ENCODE measurements around the gene AGBL5. TPM values are rescaled to one million over a fixed set of nuclear protein-coding genes. Genes with fewer than 3 reads are reported as not detected.

AGBL5 gene
- total and polyA plus RNA-seq, 8 donors, result 12.0 to 54.5 (median 50.2) TPM

GRCh38 chr2:27097341-27097740 lies 45.9 kb downstream of the AGBL5 start:
- no peaks in the 10 kb centered on the region for H3K27me3 ChIP-seq
- intact Hi-C loops (cut with DNase I), result loop anchor here in 1 of 2 donors (10.0 kb wide), 2 partner anchors 107 to 187 kb away; partner anchors contain the start of gene TRIM54
- H3K4me1 ChIP-seq, result peaks cover 6 to 17% of the 10 kb centered on the region in 2 donors
- H3K27ac ChIP-seq, result no peak overlapping the region
- no peaks in the 10 kb centered on the region for H3K9me3 ChIP-seq
- ATAC-seq (no peak), DNase-seq (no peak)
- H3K36me3 ChIP-seq, result peaks cover 0 to 5% of the 10 kb centered on the region in 2 donors
- H3K4me3 ChIP-seq, result no peak overlapping the region
- TF ChIP-seq CTCF (IDR thresholded peaks at IDR 0.05), result no peak

- no peak for ATAC-seq
- no peak for DNase-seq
These were observed 48.0 kb downstream of the AGBL5 start for GRCh38 chr2:27099334-27099955.

GRCh38 chr2:27100036-27100435 lies 48.6 kb downstream of the AGBL5 start:
- ATAC-seq (no peak), DNase-seq (no peak)
- intact Hi-C loops (cut with DNase I), result no loop called here
- Histone ChIP-seq H3K27ac (no peak overlapping the region), H3K9me3 (no peaks in the 10 kb centered on the region), H3K4me3 (no peak overlapping the region), H3K4me1 (peaks cover 6 to 17% of the 10 kb centered on the region in 2 donors), H3K36me3 (peaks cover 0 to 5% of the 10 kb centered on the region in 2 donors), H3K27me3 (peaks cover 0 to 10% of the 10 kb centered on the region in 2 donors)
- TF ChIP-seq CTCF (IDR thresholded peaks at IDR 0.05), result no peak

More at GRCh38 chr2:27099334-27099955, 48.0 kb downstream of the AGBL5 start:
- intact Hi-C loops (cut with DNase I), result loop anchor here in 1 of 2 donors (10.0 kb wide), 2 partner anchors 105 to 185 kb away; partner anchors contain the start of gene TRIM54
- peaks cover 6 to 17% of the 10 kb centered on the region in 2 donors for H3K4me1 ChIP-seq
- no peak overlapping the region for H3K4me3 ChIP-seq
- H3K9me3 ChIP-seq, result no peaks in the 10 kb centered on the region
- H3K27ac ChIP-seq, result no peak overlapping the region
- TF ChIP-seq CTCF (IDR thresholded peaks at IDR 0.05), result no peak
- peaks cover 0 to 5% of the 10 kb centered on the region in 2 donors for H3K36me3 ChIP-seq
- peaks cover 0 to 9% of the 10 kb centered on the region in 2 donors for H3K27me3 ChIP-seq

- peaks cover 0 to 5% of the 10 kb centered on the region in 2 donors for H3K36me3 ChIP-seq
- TF ChIP-seq CTCF (IDR thresholded peaks at IDR 0.05), result no peak
- H3K9me3 ChIP-seq, result no peaks in the 10 kb centered on the region
- intact Hi-C loops (cut with DNase I), result no loop called here
- H3K27ac ChIP-seq, result no peak overlapping the region
- H3K4me3 ChIP-seq, result no peak overlapping the region
- ATAC-seq (no peak), DNase-seq (no peak)
- peaks cover 0 to 10% of the 10 kb centered on the region in 2 donors for H3K27me3 ChIP-seq
- H3K4me1 ChIP-seq, result no peaks in the 10 kb centered on the region
These were observed 50.9 kb downstream of the AGBL5 start for GRCh38 chr2:27102329-27102728.

GRCh38 chr2:27105981-27106380 lies 54.5 kb downstream of the AGBL5 start:
- no peak for TF ChIP-seq CTCF (IDR thresholded peaks at IDR 0.05)

More at GRCh38 chr2:27105981-27106380, 54.5 kb downstream of the AGBL5 start:
- Histone ChIP-seq H3K4me3 (no peak overlapping the region), H3K4me1 (no peaks in the 10 kb centered on the region), H3K9me3 (no peaks in the 10 kb centered on the region), H3K27me3 (peaks cover 0 to 10% of the 10 kb centered on the region in 2 donors), H3K36me3 (no peaks in the 10 kb centered on the region), H3K27ac (no peak overlapping the region)
- ATAC-seq (no peak), DNase-seq (no peak)
- intact Hi-C loops (cut with DNase I), result no loop called here
